Parathyroid adenoma (tissue), 2 donors: Measurements from ENCODE around the gene IFT27.

Source experiments
- H2AFZ ChIP-seq: fragments of 300-600 bp; sonication (generic); one replicate; pipeline ENCODE4 v1.7.0; 2017; ENCODE audit warnings: antibody characterized with exemption, mild to moderate bottlenecking
- H3K27ac ChIP-seq: fragments of 300-600 bp; sonication (generic); one replicate; pipeline ENCODE4 v1.7.0; 2017
- H3K27me3 ChIP-seq: fragments of 300-600 bp; sonication (generic); one replicate; pipeline ENCODE4 v1.7.0; 2017; ENCODE audit warnings: low read length; ENCODE audit not compliant: control insufficient read depth, insufficient read depth
- H3K36me3 ChIP-seq: fragments of 300-600 bp; sonication (generic); one replicate; pipeline ENCODE4 v1.7.0; 2017; ENCODE audit warnings: low read length; ENCODE audit not compliant: control insufficient read depth, insufficient read depth
- H3K4me1 ChIP-seq: fragments of 300-600 bp; sonication (generic); one replicate; pipeline ENCODE4 v1.7.0; 2017; ENCODE audit warnings: control low read depth
- H3K4me2 ChIP-seq: fragments of 300-600 bp; sonication (generic); one replicate; pipeline ENCODE4 v1.7.0; 2017; ENCODE audit warnings: low read length
- H3K4me3 ChIP-seq: fragments of 300-600 bp; sonication (generic); one replicate; pipeline ENCODE4 v1.7.0; 2017; ENCODE audit warnings: low read depth, low read length
- H3K79me2 ChIP-seq: fragments of 300-600 bp; sonication (generic); one replicate; pipeline ENCODE4 v1.7.0; 2017; ENCODE audit warnings: control low read depth
- H3K9ac ChIP-seq: fragments of 300-600 bp; sonication (generic); one replicate; pipeline ENCODE4 v1.7.0; 2017; ENCODE audit warnings: mild to moderate bottlenecking
- H3K9me3 ChIP-seq: fragments of 300-600 bp; sonication (generic); one replicate; pipeline ENCODE4 v1.7.0; 2017; ENCODE audit warnings: low read length; ENCODE audit not compliant: control insufficient read depth
- TF ChIP-seq, protein P1 (sequence below): fragments of 300-600 bp; sonication (generic); IDR thresholded peaks from one replicate; pipeline ENCODE4 v1.7.0; 2017; ENCODE audit warnings: antibody characterized with exemption, mild to moderate bottlenecking
- donor health status: primary hyperparathyroidism.

Gene IFT27

GRCh38 chr22:36798674-36799066, 22.8 kb upstream of the IFT27 start:
- Histone ChIP-seq H3K9me3 (no peaks in the 10 kb centered on the region), H3K4me2 (no peak overlapping the region), H3K27ac (no peak overlapping the region), H3K9ac (no peak overlapping the region), H3K4me1 (peaks cover 2% of the 10 kb centered on the region), H3K4me3 (no peak overlapping the region), H3K79me2 (no peaks in the 10 kb centered on the region), H2AFZ (no peak overlapping the region), H3K27me3 (no peaks in the 10 kb centered on the region), H3K36me3 (no peaks in the 10 kb centered on the region)
- TF ChIP-seq, protein P1, sequence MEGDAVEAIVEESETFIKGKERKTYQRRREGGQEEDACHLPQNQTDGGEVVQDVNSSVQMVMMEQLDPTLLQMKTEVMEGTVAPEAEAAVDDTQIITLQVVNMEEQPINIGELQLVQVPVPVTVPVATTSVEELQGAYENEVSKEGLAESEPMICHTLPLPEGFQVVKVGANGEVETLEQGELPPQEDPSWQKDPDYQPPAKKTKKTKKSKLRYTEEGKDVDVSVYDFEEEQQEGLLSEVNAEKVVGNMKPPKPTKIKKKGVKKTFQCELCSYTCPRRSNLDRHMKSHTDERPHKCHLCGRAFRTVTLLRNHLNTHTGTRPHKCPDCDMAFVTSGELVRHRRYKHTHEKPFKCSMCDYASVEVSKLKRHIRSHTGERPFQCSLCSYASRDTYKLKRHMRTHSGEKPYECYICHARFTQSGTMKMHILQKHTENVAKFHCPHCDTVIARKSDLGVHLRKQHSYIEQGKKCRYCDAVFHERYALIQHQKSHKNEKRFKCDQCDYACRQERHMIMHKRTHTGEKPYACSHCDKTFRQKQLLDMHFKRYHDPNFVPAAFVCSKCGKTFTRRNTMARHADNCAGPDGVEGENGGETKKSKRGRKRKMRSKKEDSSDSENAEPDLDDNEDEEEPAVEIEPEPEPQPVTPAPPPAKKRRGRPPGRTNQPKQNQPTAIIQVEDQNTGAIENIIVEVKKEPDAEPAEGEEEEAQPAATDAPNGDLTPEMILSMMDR, result no peak

- TF ChIP-seq, protein P1, result no peak
- Histone ChIP-seq H3K9me3 (no peaks in the 10 kb centered on the region), H3K36me3 (no peaks in the 10 kb centered on the region), H3K4me3 (no peak overlapping the region), H3K4me2 (no peak overlapping the region), H2AFZ (no peak overlapping the region), H3K4me1 (no peaks in the 10 kb centered on the region), H3K79me2 (no peaks in the 10 kb centered on the region), H3K9ac (no peak overlapping the region), H3K27me3 (no peaks in the 10 kb centered on the region), H3K27ac (no peak overlapping the region)
Observed at GRCh38 chr22:36797911-36798673, 22.2 kb upstream of the IFT27 start.

DNA sequence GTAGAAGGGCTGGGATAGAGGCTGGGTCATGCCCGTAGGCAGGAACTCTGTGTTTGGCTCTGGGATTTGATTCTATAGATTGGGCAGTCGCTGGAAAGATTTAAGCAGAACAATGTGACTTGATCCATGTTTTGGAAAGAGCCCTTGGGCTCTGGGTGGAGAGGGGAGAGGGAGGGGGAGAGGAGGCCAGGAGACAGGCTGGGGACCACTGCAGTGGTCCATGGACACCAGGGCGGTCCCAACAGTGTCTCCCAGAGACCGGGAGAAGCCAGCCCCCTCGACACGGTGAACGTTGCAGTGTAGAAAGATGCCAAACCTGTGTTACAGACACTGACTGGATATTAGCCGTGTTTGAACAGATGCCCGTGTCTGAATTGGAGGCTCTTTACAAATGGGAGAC, 21.5 kb upstream of the IFT27 start:
- H3K27me3 ChIP-seq, result no peaks in the 10 kb centered on the region

DNA sequence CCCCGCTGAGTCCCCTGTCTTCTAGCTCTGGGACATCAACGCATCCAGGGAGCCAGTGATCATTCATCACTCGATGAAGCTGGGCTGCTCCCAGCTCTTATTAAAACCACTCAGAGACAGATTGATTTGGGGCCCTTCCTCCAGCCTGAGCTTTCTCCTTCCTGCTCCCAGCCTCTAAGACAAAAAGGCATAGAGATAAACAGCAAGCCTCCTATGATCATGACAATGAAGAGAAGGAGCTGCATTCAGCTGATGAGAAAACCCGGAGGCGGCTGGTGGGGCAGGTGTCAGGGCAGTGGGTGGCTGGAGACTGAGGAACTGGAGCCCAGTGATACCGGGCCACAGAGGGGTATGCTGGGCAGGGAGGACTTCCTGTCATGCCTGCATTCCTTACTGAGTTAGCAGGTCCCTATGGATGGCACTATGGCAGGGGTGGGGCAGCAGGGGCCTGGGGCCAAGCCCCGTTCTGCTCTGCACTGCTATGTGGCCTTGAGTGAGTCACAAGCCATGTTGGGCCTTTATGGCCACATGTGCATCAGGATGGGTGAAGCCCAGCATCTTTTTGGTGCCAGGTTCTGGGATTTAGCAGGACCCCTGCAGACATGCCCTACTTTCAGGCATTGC, 20.7 kb upstream of the IFT27 start:
- TF ChIP-seq, protein P1, result no peak
- no peak overlapping the region for H2AFZ ChIP-seq
- no peaks in the 10 kb centered on the region for H3K36me3 ChIP-seq
- H3K4me1 ChIP-seq, result no peaks in the 10 kb centered on the region
- no peak overlapping the region for H3K4me3 ChIP-seq
- no peaks in the 10 kb centered on the region for H3K27me3 ChIP-seq
- H3K4me2 ChIP-seq, result no peak overlapping the region
- H3K9me3 ChIP-seq, result no peaks in the 10 kb centered on the region
- H3K9ac ChIP-seq, result no peak overlapping the region
- H3K79me2 ChIP-seq, result no peaks in the 10 kb centered on the region
- H3K27ac ChIP-seq, result no peak overlapping the region

More for the DNA sequence above, 21.5 kb upstream of the IFT27 start:
- no peak overlapping the region for H3K4me2 ChIP-seq
- H3K9me3 ChIP-seq, result no peaks in the 10 kb centered on the region
- TF ChIP-seq, protein P1, result no peak
- no peaks in the 10 kb centered on the region for H3K4me1 ChIP-seq
- H3K4me3 ChIP-seq, result no peak overlapping the region
- H3K36me3 ChIP-seq, result no peaks in the 10 kb centered on the region
- no peak overlapping the region for H3K9ac ChIP-seq
- no peak overlapping the region for H3K27ac ChIP-seq
- no peaks in the 10 kb centered on the region for H3K79me2 ChIP-seq
- H2AFZ ChIP-seq, result no peak overlapping the region
